ENCODE results near the gene EID1.

GRCh38 chr15:48896869-48897814 lies 19.2 kb downstream of the EID1 start:
- TF ChIP-seq CTCF (IDR thresholded peaks at IDR 0.05), result no peak
- no peak for TF ChIP-seq TCF7L2 (IDR thresholded peaks at IDR 0.05; ENCODE audit: low read depth, low read length)
- no peak for TF ChIP-seq POLR2AphosphoS5 (IDR thresholded peaks at IDR 0.05; ENCODE audit: low read depth, low read length)
- TF ChIP-seq REST (IDR thresholded peaks at IDR 0.05; ENCODE audit: insufficient read depth in 1 of 2, low read depth in 2 of 2, low read length in 1 of 2), result no peak
- no peak for TF ChIP-seq SIN3A (IDR thresholded peaks at IDR 0.05; ENCODE audit: borderline replicate concordance, insufficient read depth, low read depth, low read length)
